NCI-H2081 (cell line): ENCODE results near the gene CYYR1.

Source experiments
- DNase-seq, 2 experiments: peaks; one replicate each; lab custom pipeline; 2025; lab: John Stamatoyannopoulos, UW

CYYR1 gene

DNA sequence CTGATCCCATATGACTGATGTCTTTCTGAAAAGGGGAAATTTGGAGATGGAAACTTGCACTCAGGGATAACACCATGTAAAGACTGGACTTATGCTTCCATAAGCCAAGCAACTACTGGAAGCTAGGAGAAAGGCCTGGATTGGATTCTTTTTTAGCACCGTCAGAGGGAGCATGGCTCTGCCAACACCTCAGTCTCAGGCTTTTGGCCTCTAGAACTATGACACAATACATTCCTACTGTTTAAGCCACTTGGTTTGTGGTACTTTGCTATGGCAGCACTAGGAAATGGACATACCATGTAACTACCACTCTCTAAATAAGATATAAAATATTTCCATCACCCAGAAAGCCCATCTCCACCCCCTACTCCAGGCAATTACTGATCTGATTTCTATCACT, 139.7 kb downstream of the CYYR1 start:
- DNase-seq = no peak

- no peak for DNase-seq
Measured at GRCh38 chr21:26432410-26432809, 140.7 kb downstream of the CYYR1 start.

GRCh38 chr21:26425576-26425975, 147.5 kb downstream of the CYYR1 start:
- no peak for DNase-seq

- DNase-seq = no peak
Measured at GRCh38 chr21:26423511-26423910, 149.6 kb downstream of the CYYR1 start.

DNA sequence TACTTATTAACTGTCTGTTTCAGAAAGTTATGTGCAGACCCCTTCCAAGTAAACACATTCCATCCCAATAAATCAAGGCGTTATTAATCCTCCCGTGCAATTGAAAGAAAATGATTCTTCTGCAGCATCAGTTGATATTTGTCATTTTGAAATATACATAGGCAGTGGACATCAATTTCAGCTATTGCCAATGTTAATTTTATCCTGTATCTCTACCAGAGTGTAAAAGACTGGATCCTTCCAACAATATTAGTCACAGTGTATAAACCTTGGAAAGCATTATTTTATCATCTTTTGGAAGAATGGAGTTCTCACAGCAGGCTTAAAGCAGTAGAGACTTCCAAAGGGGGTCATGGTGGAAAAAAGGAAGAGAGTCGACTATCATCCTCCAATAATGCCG, 150.4 kb downstream of the CYYR1 start:
- no peak for DNase-seq

- no peak for DNase-seq
Measured at GRCh38 chr21:26422138-26422537, 150.9 kb downstream of the CYYR1 start.

GRCh38 chr21:26421724-26422123, 151.4 kb downstream of the CYYR1 start:
- DNase-seq = no peak
